PC-9 (cell line): ENCODE results near the gene HADH. TPM values are rescaled to one million over a fixed set of nuclear protein-coding genes. Genes with fewer than 3 reads are reported as not detected.

ENCODE experiments used
- BruUV-seq: library from RNA; stranded (reverse); fragments of 400-500 nt; replicated peaks from 2 replicates; lab custom pipeline; 2021; lab: Mats Ljungman, UMichigan
- CTCF ChIA-PET: fragments of 300-600 bp; sonication (Branson Sonifier 250); formaldehyde crosslinking; loops from one replicate; lab custom pipeline; 2022; ENCODE audit warnings: antibody characterized with exemption; lab: Charles Lee
- POLR2A ChIA-PET: fragments of 300-600 bp; sonication (Branson Sonifier 250); formaldehyde crosslinking; loops from one replicate; lab custom pipeline; 2022; ENCODE audit warnings: antibody characterized with exemption; ENCODE audit not compliant: unreplicated experiment; lab: Charles Lee
- DNase-seq, 2 experiments: peaks; one replicate each; pipeline versions ENCODE4 v3.0.0 to v3.0.0-alpha.2; 2015 to 2022; ENCODE audit warnings: mixed read lengths in 1 of 2
- H2AFZ ChIP-seq: fragments of 200-600 bp; sonication (generic); 2 replicates; pipeline ENCODE4 v1.8.1; 2017; ENCODE audit warnings: antibody characterized with exemption
- H3F3A ChIP-seq: fragments of 200-600 bp; sonication (generic); 2 replicates; pipeline ENCODE4 v1.8.1; 2017; ENCODE audit warnings: antibody characterized with exemption, mild to moderate bottlenecking, low read depth; ENCODE audit not compliant: insufficient read depth
- H3K27ac ChIP-seq: fragments of 200-600 bp; sonication (generic); 2 replicates; pipeline ENCODE4 v1.6.1; 2016; ENCODE audit warnings: mixed run types
- H3K27me3 ChIP-seq: fragments of 200-600 bp; sonication (generic); 2 replicates; pipeline ENCODE4 v1.6.1; 2016; ENCODE audit warnings: low read depth, mixed run types; ENCODE audit not compliant: insufficient read depth
- H3K36me3 ChIP-seq: fragments of 200-600 bp; sonication (generic); 2 replicates; pipeline ENCODE4 v1.6.1; 2016; ENCODE audit warnings: low read depth, mixed run types
- H3K4me1 ChIP-seq: fragments of 200-600 bp; sonication (generic); replicated peaks from 2 replicates; pipeline ENCODE4 v1.6.1; 2016; ENCODE audit warnings: mixed run types; ENCODE audit not compliant: insufficient read depth
- H3K4me2 ChIP-seq: fragments of 200-600 bp; sonication (generic); 2 replicates; pipeline ENCODE4 v1.6.1; 2017; ENCODE audit warnings: mixed run types
- H3K4me3 ChIP-seq: fragments of 200-600 bp; sonication (generic); 2 replicates; pipeline ENCODE4 v1.6.1; 2016; ENCODE audit warnings: mixed run types
- H3K79me2 ChIP-seq: fragments of 200-600 bp; sonication (generic); 2 replicates; pipeline ENCODE4 v1.6.1; 2017; ENCODE audit warnings: low read depth, mixed run types
- H3K9me2 ChIP-seq: fragments of 200-600 bp; sonication (generic); 2 replicates; pipeline ENCODE4 v1.8.1; 2017; ENCODE audit warnings: mild to moderate bottlenecking; ENCODE audit not compliant: insufficient read depth
- H3K9me3 ChIP-seq: fragments of 200-600 bp; sonication (generic); 2 replicates; pipeline ENCODE4 v1.8.1; 2016; ENCODE audit warnings: low read depth; ENCODE audit not compliant: insufficient read depth
- H4K20me1 ChIP-seq: fragments of 200-600 bp; sonication (generic); 2 replicates; pipeline ENCODE4 v1.8.1; 2017; ENCODE audit not compliant: insufficient read depth
- CTCF ChIP-seq: fragments of 200-600 bp; sonication (generic); conservative IDR thresholded peaks from 2 replicates; pipeline ENCODE4 v1.6.1; 2017; ENCODE audit warnings: mixed run types, antibody characterized with exemption, mild to moderate bottlenecking, moderate library complexity
- EZH2 ChIP-seq: fragments of 200-600 bp; sonication (generic); IDR thresholded peaks from 2 replicates; pipeline ENCODE4 v1.8.0; 2017; ENCODE audit warnings: antibody characterized with exemption, low read depth
- intact Hi-C: fragments of 100-400 bp; cut with micrococcal nuclease; formaldehyde crosslinking; loops from one replicate; pipeline ENCODE4 v1.10.0; 2022; ENCODE audit not compliant: unreplicated experiment
- total RNA-seq: library from RNA; stranded (reverse); gene quantifications from 2 replicates; pipeline ENCODE4 v1.2.3, GENCODE V29; 2021

Gene HADH
- total RNA-seq, 1 experiment from 2014 or later: 45.0 TPM

- H3K27me3 ChIP-seq: no peaks in the 10 kb centered on the region
- no peak for DNase-seq
- no peak overlapping the region for H2AFZ ChIP-seq
- no peak overlapping the region for H3K4me3 ChIP-seq
- no peaks in the 10 kb centered on the region for H4K20me1 ChIP-seq
- H3K79me2 ChIP-seq: no peaks in the 10 kb centered on the region
- no peak overlapping the region for H3K27ac ChIP-seq
- BruUV-seq: no TSS peak
- CTCF ChIA-PET: no interaction called here
- H3F3A ChIP-seq: no peaks in the 10 kb centered on the region
- POLR2A ChIA-PET: no interaction called here
- no peaks in the 10 kb centered on the region for H3K36me3 ChIP-seq
- TF ChIP-seq EZH2 (no peak), CTCF (no peak)
- intact Hi-C loops: no loop called here
- no peak overlapping the region for H3K4me2 ChIP-seq
- H3K9me2 ChIP-seq: no peaks in the 10 kb centered on the region
- H3K9me3 ChIP-seq: no peaks in the 10 kb centered on the region
- no peaks in the 10 kb centered on the region for H3K4me1 ChIP-seq
These were observed 91.1 kb downstream of the HADH start for GRCh38 chr4:108080747-108081146.

DNA sequence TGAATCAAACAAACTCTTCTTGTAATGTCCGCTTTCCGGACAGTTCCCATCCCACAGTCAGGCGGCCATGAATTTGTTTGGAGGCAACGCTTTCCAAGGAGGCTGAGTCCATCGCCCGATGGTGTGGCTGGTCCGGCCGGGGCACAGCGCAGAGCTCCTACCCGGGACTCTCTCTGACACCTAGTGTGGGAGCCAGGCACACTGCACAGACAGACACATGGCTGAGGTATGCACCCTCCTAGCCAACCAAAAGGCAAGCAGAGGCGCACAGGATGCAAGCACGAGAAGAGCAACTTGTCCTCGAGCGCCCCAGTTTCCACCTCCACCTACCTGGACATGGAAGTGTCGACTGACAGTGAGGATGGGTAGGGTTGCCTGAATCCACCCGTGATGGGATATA, 91.6 kb downstream of the HADH start:
- Histone ChIP-seq H3F3A (no peaks in the 10 kb centered on the region), H3K9me3 (no peaks in the 10 kb centered on the region), H3K9me2 (no peaks in the 10 kb centered on the region), H2AFZ (no peak overlapping the region), H3K27me3 (no peaks in the 10 kb centered on the region), H3K4me1 (no peaks in the 10 kb centered on the region), H3K36me3 (no peaks in the 10 kb centered on the region), H3K4me3 (no peak overlapping the region), H3K4me2 (no peak overlapping the region), H3K79me2 (no peaks in the 10 kb centered on the region), H4K20me1 (no peaks in the 10 kb centered on the region), H3K27ac (no peak overlapping the region)
- no peak for TF ChIP-seq EZH2
- TF ChIP-seq CTCF: no peak
- ChIA-PET POLR2A (no interaction called here), CTCF (no interaction called here)
- intact Hi-C loops: no loop called here
- no TSS peak for BruUV-seq
- DNase-seq: no peak

Other genes starting within 250 kb of the HADH start
- gene SGMS2, start 165.0 kb upstream of the HADH start, total RNA-seq: 17.0 and 17.9 TPM in 2 replicates
- gene CYP2U1, start 58.3 kb upstream of the HADH start, total RNA-seq: 1.1 and 1.3 TPM in 2 replicates
- 2.8 and 3.4 TPM in 2 replicates for gene LEF1, start 179.0 kb downstream of the HADH start, total RNA-seq